Non-pigmented ciliary epithelial cell (primary cell): ENCODE data around the gene MED29.

ENCODE experiments used
- DNase-seq: peaks from one replicate; pipeline ENCODE4 v3.0.0-alpha.2; 2010; ENCODE audit warnings: low read depth

MED29 gene, protein sequence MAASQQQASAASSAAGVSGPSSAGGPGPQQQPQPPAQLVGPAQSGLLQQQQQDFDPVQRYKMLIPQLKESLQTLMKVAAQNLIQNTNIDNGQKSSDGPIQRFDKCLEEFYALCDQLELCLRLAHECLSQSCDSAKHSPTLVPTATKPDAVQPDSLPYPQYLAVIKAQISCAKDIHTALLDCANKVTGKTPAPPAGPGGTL

DNA sequence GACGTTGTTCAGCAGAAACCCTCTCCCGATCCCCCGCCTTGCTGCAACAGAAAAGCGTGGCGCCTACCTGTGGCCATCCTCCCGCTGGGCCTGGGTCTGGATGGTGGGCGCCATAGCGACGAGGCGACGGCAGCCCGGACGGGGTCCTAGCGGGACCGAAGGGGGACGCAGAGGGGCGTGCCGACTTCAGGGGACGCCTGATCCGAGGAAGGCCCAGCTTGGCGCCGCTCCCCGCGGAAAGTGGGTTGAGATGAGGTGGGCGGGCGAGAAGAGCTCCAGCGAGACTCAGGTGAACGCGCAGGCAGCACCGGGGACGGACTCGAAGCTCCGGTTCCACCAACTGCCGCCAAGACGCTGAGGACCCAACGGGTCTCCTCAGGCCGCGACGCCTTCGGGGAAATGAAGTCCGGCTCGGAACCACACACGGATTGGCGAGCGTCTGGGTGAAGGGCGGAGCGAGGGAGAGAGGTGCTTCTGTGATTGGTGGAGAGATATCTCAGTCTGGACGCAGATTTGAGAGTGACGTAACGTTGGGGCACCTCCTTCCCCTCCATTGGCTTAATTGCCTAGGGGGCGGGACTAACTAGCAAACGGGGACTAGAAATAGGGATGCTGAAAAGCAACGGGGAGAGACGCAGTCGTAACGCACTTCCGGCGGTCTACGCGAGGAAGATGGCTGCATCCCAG is at the start of gene MED29, which contains the start of gene PAF1:
TSS of gene MED29 (plus strand) at position 628 of the 687 bp plus-strand sequence. CDS start at position 673, 45 bp downstream.
TSS of gene PAF1 (minus strand) at position 356 of the 687 bp plus-strand sequence. CDS start at position 114, 242 bp downstream.
- DNase-seq, result peak; percentile 99

DNA sequence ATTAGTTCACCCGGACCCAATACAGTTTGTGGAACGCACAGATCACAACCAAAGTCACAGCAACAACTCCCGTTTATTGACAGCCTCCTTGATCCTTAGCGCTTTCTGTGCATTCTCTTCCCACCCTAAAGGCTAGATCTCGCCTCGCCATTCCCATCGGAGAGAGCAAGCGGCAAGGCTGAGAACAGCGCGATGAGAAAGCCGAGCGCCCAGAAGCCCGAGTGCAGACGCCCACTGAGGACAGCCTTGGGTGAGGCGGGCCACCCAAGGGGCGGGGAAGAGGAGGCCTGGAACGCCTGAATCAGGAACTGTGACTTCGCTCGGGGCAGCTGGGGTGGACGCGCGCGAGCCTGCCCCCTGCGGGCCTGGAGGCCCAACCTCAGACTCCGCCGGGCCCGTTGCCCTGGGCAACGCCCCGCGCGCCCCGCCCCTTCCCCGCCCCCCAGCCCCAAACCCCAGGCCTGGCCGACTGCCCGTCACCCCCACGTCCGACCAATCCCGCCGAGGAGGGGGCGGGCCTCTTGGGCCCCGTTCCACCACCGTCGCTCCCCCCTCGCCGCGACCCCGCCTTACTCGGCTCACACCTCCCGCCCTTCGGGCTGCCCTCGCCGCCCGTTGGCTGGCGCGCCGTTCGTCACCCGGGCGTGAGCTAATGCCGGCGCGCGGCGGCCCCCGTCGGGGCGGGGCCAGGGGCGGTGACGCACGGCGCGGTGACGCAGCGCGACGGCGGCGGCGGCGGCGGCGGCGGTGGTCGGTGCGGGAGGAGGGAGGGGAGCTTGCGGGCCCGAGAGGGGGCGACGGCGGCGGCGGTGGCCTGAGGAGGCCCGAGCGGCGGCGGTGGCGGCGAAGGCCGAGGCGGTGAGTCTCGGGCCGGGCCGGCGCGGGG is 49.2 kb upstream of the MED29 start, which contains the start of gene SAMD4B:
TSS of gene SAMD4B (plus strand) at position 703 of the 886 bp plus-strand sequence. CDS start 14,473 bp downstream, outside the sequence.
- DNase-seq, result peak; percentile 87

DNA sequence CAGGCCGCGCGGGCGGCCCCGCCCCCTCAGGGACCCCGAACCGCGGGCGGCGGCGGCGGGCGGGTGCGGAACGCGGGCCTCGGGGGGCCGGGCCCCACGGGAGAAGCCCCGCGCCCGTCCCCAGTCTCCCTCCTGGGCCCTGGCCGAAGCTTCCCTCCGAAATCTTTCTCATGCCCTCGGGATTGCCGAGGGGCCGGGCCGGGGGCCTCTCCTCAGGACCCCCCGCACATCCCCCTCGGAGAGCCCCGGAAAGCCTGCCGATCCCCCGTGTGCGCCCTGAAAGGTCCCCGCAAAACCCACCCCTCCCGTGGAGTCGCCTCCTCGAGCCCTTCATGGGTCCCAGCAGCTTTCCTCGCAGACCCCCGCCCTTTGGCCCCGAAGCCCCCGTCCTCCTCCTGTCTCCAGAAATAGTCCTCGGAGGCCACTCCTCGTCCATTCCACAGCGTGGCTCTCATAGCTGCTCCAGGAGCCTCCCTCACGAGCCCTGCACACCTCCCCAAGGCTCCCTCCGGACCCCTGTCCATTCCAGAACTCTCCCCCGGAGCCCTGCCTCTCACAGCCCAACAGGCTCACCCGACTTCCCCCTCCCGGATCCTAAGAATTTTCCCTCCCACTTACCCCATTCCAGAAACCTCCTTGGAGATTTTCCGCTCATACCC is 48.4 kb upstream of the MED29 start:
- DNase-seq, result no peak

DNA sequence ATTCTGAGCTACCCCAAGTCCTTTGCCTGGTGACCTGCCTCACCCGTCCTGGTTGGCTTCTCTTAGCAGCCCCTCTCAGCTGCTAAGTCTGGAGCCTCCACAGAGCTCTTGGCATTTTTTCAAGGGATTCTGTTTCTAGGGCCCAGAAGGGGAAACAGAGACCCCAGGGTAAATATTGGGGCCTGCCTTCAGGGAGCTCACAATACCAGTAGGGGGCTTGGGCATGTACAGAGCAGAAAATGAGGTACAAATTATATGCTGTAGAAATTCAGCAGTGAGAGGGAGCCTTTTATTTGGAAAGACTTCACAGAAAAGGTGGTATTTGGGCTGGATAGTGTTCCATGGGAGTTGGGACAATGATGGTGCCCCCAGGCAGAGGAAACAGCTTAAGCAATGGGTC is 45.2 kb upstream of the MED29 start:
- no peak for DNase-seq

DNA sequence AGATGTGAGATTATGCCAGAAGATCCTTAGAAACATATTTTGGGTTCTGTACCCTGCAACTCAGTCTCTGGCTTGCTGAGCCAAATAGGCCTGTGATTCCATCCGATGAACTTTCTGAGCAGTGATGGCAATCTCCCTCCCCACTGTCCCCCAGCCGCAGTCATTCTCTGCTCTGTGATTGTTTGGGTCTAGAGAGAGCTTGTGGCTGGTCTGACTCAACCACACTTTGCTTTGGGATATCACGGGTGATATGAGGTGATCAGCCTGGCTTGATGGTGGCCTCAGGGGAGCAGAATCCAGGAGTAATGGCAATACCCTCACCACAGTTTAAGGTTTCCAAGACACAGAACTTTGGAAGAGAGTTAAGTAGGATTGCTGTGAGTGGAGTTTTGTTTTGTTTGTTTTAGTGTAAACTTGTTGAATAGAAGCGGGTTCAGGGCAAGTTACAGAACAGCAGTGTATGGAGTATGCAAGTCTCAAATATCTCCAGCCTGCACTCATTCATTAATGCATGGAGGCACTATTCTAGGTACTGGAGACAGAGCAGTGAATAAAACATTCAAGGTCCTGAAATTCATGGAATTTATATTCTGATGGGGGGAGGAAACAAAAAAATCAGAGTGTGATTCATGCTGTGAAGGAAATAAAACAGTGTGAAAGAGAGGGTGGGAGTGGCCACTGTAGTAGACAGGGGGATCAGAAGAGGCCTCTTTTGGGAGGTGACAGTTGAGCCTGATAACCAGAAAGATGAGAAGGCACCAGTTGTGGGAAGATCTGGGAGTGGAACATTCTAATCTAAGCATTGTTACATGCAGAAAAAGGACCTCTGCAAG is 43.6 kb upstream of the MED29 start:
- no peak for DNase-seq

DNA sequence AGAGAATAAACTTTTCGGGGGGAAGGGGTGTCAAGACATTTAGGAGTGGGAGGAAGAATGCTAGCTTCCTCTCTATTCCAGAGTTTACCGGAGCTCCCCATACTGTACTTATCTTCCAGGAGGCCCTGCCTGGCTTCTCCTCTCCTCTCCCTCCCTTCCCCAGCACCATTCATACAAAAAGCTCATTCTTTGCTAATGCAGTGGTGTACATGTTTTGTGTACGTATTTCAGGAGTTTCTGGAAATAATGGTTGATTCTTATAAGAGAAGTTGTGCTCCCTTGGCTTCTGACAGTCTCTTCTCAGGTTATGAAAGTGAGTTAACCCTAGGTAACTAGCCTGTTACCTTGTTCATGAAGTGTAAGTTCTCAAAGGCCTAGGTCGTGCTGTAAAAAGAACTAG is 41.9 kb upstream of the MED29 start:
- no peak for DNase-seq

DNA sequence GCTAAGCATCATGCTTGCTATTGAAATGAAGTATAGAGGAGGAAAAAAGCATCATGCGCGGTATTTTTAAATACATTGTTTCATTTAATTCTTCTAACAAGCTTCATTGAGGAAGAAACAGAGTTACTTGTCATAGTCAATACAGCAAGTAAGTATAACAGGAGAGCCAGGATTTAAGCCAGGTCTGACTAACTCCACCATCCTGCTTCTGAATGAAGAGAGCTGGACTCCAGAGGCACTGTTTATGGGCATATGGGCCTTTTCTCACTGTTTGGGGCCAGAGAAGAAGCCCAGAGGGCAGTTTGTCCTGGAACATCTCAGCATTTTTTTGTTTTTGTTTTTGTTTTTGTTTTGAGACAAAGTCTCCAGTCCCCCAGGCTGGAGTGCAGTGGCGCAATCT is 41.0 kb upstream of the MED29 start:
- no peak for DNase-seq

DNA sequence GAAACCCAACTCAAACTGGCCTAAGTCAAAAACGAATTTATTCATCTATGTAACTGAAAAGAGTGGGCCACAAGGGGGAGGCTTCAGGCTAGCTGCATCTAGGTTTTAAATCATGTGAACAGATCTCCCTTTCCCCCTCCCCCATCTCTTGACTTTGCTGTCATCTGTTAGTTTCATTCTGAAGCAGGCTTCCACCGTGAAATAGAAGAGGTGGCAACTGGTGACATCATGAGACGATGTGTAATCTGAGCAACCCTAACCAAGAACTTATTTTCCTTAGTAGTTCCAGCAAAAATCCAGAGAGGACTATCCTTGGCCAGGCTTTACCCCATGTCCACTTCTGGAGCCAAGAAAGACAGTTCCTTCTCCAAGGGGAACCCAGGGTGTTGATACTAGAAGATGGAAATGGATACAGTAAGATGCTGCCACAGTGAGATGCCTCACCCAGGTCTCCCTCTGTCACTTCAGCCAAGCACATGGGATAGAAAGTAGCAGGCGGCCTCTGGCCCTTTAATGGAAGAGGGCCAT is 39.6 kb upstream of the MED29 start:
- DNase-seq, result no peak

DNA sequence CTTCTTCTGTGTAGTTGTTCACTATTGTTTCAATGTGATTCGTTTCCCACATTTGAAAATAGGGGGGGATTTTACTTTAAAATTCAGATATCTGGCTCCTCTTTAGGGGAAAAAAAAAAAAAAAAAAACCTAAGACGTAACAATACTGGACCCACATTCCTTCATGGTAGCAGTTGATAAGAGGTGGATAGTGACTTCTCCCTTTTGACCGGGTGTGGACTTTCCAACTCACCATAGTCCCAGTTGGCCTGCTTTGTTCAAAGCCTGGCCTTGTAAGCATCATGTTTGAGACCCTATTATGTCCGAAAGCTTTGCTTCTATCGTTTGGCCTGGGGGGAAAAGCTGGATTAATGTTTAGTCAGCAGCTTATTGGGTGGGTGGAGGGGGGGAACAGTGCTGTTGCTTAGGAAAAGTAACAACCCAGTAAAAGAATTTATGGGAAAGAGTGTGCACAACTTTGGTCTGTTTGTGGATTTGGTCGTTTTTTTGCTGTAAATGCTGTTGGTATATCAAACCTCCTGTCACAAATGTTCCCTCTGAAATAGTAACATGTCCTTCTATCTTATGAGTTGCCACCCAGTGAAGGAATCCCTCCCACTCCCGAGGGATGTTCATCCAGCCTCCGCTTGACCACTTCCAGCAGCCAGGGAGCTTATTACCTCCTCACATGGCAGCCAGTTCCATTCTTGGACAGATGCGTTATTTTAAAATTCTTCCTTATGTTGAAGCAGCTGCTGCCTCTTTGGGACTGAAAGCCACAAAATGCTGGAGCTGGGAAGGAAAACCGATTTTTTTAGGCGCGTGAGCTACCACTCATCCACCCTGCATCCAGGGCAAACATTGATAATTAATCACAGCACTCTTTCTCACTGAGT is 38.6 kb upstream of the MED29 start:
- DNase-seq, result no peak

DNA sequence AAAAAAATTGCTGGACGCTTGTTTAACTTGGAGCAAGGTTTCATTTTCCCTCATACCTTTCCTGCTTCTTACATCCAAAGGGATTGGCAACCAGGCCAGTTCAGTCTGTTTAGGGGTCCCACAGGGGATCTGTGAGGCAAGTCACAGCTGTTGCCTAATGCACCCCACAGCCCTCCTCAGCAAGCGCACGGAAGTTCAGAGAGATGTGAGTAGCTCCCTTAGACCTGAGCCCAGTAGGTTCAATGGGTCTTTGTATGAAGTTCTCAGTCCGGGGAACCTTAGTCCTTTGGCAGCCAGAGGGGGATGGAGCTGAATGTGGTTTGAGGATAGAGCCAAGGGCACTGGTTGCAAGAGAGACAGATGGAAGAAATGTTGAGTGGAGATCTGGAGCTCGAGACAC is 35.9 kb upstream of the MED29 start:
- DNase-seq, result no peak

DNA sequence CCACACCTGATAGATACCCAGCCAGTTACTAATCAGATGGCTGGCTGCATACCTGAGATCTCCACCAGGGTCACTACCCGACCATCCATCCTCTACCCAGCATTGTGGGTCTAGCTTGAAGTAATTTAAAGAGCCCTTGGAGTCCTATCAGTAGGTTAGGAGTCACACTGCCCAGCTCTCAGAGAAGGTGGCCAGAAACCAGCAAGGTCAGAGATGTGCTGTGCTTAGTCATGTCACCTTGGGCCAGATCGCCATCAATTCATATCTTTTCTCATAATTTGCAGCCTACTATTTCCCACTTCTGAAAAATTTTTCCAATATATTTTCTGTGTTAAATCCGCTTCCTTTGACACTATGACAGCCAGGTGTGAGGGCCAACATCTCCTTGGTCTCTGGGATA is 35.1 kb upstream of the MED29 start:
- no peak for DNase-seq

DNA sequence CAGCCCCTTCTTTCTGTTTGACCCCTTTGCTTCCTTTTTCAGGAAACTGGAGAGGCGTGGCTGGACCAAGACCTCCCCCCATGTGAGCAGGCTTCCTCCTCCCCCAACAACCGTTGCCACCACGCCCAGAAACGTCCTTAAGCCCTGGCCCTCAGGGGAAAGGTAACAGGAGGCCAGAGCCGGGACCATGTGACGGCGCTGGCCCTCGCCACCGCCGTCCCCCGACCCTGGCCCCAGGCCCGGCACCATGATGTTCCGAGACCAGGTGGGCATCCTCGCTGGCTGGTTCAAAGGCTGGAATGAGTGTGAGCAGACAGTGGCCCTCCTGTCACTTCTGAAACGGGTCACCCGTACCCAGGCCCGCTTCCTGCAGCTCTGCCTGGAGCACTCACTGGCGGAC is 34.5 kb upstream of the MED29 start:
- DNase-seq, result no peak

DNA sequence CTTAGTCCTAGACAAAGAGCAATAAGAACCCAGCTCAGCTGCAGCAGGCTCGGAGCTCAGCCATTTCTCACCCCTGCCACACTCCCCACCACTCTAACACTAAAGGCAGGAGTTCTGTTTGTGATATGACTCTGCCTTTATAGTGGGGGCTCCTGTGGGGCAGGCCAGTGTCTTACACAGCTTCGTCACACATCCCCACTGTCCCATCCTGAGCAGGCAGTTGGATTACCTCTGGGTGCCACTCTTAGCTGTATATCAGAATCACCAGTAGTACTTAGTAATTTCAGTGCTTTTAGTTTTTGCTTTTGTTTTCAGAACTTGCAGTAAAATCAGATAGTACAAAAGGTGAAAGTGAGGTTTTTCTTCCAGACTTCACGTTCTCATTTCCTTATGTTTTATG is 32.2 kb upstream of the MED29 start:
- DNase-seq, result no peak

DNA sequence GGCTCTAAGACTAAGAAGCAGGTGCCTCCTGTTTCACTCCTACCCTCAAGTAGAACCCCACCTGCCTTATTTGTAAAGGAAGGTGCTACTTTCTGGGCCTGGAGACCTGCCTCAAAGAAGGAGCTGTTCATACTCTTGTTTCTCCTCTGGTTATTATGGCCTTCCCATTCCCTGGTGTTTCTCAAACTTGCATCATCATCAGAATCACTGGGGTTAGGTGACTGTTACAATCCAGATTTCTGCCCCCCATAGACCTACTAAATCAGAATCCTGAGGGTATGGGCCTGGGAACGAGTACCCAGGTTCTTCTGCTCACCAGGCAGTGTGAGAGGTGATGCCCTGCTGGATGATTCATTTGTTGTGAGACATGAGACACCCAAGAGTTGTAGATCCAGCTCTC is 30.6 kb upstream of the MED29 start:
- no peak for DNase-seq

DNA sequence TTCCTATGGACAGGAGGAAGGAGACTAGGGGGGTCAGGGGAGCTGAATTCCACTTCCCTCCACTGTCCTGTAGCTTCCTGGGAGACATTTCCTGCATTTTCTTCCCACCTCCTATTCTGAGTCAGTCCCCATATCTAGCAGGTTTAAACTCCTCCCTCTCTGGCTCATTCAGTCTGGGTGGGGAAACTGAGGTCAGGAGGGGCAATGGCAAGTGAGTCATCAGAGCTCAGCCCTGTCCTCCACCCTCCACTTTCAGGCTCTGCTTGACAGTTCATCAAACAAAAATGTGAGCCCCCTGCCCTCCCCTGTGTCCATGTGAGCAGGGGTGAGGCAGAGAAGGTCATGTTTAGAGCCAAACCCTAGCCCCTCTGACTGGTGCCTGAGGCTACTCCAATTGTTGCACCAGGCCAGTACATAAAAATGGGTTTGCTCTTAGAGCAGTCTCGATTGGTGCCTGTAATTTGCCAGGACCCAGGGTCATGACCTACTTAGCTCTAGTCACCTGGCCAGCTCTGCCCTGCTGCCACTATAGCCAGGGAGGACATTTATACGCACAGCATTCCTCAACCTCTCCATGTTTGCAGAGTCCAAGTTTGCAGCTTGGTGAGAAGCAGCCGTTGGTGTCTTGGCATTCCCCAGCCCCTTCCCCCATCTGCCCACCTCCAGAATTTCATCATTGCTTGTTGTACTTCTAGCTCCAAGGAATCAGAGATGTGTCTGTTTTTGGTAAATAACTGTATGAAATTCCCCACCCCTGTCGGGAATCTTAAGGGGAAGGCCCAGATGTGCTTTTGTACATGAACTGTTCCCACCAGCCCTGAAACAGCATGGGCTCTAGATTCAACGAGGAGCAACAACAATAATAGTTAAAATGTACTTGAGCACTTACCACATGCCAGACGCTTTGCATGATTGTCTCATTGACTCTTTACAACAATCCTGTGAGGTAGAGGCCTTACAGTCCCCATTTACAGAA is 28.2 kb upstream of the MED29 start:
- DNase-seq, result peak; percentile 41

DNA sequence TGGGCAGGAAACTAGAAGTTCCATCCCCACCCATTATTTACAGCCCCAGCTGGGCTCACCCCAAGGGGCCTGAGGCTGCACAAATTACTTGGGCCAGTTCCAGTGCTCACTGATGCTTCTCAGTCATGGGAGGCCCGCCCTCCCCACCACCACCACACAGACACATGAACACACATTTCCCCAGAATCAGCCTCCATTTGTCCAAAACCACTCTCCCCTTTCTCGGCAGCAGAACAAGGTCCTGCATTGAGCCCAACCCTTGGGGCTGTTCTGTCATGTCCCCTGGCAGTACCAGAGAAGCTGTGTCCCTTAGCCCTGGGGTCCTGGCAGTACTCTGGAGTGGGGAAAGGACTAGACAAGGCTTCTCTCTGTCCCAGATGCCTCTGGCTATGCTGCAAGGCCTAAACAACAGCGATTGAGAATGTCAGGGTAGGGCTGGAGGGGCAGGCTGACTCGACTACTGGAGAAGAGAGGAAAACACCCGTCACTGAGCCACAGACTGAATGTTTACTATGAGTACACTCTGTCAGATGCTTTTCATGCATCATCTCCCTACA is 27.2 kb upstream of the MED29 start:
- DNase-seq, result no peak

DNA sequence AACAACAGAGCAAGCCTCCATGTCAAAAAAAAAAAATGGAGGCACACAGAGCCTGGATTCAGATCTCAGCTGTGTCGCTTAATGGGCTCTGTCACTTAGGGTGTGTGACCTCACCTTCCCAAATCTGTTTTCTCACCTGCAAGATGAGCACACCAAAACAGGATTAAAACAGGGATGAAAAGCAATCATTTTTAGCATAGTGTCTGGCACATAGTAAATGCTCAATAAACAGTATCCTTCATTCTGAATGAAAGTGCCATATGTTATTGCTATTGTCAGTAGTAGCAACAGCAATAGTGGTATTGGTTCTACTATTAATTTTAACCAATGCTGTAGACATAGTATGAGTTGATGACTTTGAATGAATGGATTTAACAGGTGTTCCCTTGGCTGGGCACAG is 25.6 kb upstream of the MED29 start:
- DNase-seq, result no peak

DNA sequence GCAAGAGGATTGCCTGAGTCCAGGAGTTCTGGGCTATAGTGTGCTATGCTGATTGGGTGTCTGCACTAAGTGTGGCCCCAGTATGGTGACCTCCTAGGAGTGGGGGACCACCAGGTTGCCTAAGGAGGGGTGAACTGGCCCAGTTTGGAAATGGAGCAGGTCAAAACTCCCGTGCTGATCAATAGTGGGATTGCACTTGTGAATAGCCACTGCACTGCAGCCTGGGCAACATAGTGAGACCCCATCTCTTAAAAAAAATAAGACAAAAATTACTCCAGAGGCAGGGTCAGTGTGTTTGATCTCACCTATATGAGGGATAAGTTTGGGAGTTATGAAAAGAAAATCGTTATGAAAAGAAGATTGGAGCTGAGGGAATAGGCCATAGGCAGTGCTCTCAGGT is 22.0 kb upstream of the MED29 start:
- no peak for DNase-seq
